ENCODE data around the gene PRPF38B. TPM values are rescaled to one million over a fixed set of nuclear protein-coding genes. Genes with fewer than 3 reads are reported as not detected.
A peak's percentile ranks its signal among the peaks of the same experiment; 100 is the strongest.
"Not testable (repeated sequence)": the region's sequence is repeated elsewhere in the genome, so short reads cannot be mapped to it uniquely, and the experiment has no call there.

PRPF38B gene
- total RNA-seq, 1 donor from 2014 or later, result 16.0 TPM

DNA sequence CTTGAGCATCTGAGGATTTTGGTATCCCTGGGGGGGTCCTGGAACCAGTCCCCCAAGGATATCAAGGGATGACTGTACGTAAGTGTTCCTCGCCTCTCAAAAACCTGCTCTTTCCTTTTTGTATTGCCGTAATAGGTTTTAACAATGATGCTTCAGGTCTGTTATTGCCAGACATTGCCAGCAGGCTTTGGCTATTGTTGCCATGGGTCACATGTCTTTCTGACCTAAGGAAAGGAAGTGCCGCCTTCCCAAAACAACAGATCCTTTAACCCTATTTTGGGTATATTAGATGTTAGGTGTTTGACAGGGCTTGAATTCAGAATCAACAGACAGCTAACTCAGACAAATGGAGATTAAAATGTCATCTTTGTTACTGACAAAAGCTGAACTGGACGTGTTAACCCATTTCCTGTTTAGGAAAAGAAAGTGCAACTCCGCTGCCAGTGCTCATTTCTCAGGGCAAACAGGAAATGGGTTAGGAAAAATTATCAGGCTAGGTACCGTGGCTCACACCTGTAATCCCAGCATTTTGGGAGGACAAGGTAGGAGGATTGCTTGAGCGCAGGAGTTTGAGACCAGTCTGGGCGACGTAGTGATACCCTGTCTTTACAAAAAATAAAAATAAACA is 12.4 kb upstream of the PRPF38B start:
- ATAC-seq, result no peak

DNA sequence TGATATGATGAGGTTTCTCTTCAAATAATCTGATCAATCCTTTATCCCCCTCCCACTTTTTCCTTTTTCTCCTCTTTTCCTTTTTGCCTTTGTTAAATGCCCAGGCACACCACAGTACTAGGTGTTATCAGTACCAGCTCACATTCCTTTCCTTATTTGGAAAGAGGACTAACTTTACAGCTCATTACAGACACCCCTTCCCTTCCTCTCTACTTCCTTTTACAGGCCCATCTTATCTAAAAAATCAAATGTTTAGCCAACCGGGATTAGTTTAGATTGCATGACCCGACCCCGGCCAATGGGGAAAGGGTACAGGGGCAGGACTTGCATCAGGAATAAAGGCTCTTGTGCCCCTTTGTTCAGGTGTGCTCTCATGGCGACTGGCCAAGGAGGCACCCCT is 10.4 kb upstream of the PRPF38B start:
- not testable (repeated sequence) for ATAC-seq

DNA sequence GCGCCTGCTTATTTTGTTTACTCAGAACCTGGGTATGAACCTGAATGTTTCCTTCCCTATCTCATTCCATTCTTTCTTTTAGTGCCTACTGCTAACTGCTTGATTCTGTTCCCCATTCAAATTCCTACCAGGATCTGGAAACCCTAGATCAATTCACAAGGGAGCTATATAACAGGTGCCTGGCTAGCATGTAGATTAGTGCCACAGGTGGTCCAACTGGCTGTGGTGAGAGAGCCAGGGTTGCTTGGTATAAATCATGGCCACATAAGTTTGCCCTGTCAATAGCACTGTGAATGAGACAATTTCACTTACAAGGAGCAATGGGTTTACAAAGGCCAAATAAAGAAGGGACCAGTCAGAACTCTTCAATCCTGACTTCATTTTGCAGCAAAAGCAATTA is 6.6 kb upstream of the PRPF38B start:
- no peak for ATAC-seq

DNA sequence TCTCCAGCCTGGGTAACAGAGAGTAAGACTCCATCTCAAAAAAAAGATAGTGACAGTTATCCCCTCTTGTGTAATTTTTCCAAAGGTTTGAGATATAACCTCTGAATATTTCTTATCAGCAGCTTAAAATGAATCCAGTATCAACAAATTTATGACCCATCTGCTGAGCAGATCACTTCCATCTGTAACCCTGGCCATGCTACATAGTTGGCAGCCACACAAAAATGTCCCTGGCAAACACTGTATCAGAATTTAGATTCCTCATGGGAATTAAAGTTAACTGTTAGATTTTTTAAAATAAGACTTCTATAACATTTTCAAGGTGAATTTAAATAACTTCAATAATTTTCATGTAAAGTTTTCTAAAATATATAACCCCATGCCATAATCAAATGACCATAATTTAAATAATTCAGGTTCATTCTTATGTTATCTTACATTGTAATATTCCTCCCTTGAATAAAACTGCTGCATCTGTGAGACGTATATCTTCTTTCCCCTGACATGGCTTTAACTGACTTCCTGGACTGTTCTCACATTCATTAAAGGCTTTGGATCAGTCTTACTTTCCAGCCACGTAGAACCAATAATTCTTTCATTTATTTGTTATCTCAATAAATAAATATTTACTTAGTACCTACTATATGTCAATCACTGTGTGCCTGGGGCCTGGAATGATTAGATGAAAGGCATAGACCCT is 5.3 kb upstream of the PRPF38B start:
- no peak for ATAC-seq

DNA sequence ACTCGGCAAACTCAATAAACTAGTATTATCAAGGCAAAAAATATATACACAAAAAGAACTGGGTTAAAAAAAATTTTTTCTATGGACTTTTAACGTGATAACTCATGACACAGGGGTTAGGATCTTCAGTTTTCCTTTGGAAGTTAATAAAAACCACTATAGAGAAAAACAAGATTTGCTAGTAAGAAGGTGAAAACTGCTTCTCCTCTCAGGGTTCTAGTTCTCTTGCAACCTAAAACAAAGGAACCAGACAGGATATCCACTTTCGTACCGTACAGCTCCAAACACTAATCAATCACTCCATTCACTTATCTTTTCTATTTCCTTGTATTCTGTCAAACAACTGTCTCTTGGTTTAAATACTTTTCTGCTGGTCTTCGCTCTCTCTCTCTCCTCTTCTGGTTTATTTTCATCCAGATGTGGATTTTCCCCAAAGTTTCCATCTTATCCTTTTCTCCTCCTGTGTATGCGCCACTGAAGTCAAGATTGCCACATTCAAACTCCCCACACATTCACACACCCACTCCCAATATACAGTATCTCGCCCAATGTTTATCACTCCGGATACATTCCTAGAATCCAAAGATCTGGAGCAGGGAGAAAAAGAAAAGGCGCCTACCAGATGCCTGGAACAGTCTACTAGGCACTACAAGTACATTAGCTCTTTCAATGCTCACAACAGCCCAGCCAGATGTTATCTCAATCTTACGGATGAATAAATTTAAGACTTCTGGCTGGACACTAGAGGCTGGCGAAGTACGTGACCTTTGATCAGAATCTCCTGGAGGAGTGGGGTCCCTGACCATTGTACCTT is 775 bp upstream of the PRPF38B start:
- peak; percentile 9 for ATAC-seq

DNA sequence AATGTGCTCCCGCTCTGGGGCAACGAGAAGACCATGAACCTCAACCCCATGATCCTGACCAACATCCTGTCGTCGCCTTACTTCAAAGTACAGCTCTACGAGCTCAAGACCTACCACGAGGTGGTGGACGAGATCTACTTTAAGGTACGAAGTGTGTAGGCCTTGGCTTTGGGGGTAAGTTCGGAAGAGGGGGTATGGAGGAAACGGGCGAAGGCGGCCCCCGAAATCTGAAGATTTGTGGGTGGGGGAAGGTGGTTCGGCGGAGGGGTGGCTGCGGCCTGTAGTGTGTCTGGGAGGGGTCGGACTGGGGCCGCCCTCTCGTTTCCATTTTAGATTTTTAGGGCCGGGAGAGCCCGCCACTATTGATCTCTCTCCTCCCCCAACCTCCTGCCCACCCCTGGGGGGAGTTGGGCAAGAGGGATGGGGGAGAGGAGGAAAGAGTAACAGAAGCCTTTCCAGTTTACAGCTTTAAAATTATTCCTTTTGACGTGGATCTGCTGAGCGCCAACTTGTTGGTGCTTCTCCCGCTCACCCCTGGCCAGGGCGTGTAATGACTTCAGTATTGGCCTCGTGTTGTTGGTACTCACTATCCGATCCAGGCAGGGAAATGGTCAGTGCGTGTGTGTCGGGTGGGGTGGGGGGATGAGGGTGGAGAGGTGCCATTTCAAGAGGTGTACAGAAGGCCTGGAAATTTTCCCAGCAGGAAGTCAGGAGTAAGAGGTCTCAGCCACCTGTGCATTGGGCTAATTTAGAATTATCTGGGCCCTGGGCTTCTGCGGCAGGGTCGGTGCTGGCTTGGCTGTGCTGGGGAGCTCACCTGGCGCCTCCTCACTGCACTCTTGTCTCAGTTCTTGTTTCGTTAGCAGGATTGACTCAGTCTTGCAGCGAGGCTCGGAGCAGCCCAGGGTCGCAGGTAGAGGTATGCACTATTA is 880 bp downstream of the PRPF38B start:
- peak; percentile 75 for ATAC-seq

DNA sequence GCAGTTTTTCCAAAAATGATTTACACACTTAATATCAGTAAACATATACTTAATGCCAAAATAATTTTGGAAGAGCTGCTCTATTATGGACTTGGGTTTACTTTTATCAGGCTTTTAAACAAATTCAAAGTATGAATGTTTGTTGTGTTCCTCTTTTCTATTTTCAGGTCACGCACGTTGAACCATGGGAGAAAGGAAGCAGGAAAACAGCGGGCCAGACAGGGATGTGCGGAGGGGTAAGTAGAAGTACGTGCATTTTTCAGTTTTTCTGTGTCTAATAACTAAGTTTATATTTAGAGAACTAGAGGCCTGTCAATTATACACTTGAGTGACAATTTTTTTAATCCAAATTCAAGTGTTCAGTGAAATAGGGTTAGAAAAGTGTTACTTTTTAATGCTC is 3.4 kb downstream of the PRPF38B start:
- ATAC-seq, result no peak

DNA sequence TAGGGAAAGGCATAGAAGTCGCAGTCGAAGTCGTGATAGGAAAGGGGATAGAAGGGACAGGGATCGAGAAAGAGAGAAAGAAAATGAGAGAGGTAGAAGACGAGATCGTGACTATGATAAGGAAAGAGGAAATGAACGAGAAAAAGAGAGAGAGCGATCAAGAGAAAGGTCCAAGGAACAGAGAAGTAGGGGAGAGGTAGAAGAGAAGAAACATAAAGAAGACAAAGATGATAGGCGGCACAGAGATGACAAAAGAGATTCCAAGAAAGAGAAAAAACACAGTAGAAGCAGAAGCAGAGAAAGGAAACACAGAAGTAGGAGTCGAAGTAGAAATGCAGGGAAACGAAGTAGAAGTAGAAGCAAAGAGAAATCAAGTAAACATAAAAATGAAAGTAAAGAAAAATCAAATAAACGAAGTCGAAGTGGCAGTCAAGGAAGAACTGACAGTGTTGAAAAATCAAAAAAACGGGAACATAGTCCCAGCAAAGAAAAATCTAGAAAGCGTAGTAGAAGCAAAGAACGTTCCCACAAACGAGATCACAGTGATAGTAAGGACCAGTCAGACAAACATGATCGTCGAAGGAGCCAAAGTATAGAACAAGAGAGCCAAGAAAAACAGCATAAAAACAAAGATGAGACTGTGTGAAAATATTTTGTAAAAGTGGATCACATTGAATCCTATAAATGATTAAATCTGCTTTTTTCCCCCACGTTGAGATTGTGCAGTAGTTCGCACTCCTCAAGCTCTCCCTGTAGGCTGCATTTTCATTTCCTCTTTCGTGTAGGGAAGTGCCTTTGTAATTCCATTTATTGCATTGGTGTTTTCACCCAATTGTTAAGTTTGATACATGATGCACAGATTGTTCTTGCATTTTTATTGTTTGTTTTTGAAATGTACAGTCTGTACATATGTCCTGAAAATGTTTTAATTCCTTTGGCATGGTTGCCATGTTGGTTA is 7.5 kb downstream of the PRPF38B start:
- no peak for ATAC-seq

DNA sequence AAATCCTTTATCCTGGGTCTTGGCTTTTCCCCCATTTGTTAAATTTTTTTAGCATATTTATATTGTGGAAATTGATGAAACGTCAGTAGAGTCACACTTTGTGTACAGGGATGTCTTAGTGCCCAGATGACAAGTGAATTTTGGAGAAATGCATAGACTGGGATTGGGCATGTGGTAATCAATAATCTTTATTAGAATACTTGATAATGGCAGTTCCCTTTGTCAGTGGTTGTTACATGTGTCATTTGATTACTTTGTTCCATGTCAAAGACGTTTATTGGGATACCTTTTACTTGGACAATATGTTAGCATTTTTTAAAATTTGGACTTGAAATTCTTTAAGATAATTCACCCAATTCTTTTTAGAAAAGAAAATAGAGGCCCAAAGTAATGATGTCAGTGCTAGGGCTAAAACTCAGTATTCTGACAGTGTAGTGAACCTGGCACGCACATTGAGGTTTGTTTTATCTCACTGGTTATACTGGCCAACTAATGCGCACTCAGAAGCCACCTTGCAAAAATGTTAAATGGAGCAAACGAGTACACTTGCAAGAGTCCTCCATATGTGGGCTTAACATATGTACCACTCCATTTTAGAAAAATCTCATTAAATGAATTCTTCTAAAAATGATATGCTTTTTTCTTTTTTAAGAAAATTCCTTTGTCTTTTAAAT is 9.2 kb downstream of the PRPF38B start:
- no peak for ATAC-seq

DNA sequence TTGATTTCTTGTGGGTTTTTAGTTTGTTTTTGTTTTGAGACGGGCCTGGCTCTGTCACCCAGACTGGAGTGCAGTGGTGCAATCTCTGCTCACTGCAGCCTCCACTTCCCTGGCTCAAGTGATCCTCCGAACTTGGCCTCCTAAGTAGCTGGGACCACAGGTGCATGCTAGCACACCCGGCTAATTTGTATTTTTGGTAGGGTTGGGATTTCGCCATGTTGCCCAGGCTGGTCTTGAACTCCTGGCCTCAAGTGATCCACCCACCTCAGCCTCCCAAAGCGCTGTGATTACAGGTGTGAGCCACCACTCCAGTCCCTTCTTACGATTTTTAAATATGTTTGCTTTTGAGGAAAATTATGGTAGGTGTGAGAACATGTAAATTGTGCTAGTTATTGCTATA is 10.0 kb downstream of the PRPF38B start:
- ATAC-seq, result not testable (repeated sequence)

DNA sequence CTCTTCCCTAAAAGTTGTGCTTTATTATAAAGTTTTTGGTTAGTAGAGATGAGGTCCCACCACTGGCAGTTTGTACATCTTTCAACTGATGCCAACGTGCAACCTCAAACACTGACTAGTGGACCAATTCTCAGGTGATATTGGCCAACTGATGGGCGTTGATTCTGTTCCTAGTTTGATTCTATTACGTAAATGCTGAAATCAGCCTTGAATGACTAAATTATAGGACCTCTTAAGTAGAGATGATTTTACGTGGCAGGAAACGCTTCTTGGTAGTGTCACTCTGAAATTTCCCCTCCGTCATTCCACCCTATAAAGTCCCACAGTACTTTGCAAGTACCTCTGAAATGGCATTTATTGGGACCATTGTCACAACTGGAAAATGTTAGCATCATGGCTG is 11.8 kb downstream of the PRPF38B start:
- peak; percentile 5 for ATAC-seq

DNA sequence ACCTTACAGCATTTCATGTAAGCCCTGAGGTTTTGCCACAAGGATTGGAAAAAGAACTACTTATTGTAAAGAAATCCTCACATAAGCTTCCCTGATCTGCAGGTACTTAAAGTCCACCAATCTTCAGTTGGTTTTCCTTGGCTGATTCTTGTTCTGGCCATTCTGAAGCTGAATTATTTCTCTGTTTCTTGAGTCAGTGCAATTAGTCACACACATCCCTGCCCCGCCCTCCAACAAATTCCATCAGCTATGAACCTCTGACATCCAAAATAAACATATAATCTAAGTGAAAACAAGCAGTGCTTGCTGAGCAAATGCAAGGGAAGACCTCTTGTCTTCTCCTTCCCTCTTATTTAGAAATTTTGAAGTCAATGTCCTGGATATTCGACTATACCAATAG is 12.4 kb downstream of the PRPF38B start:
- ATAC-seq, result peak; percentile 73

DNA sequence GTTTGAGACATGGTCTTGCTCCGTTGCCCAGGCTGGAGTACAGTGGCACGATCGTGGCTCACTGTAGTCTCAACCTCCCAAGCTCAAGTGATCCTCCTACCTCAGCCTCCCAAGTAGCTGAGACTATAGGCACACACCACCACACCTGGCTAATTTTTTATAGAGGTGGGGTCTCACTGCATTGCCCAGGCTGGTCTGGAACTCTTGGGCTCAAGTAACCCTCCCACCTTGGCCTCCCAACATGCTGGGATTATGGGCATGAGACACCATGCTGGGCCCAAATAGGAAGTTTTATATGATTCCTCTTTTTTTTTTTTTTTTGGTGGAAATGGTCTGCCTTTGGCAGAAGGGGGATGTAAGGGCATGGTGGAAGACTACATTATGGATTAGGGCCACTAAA is 14.5 kb downstream of the PRPF38B start:
- no peak for ATAC-seq

DNA sequence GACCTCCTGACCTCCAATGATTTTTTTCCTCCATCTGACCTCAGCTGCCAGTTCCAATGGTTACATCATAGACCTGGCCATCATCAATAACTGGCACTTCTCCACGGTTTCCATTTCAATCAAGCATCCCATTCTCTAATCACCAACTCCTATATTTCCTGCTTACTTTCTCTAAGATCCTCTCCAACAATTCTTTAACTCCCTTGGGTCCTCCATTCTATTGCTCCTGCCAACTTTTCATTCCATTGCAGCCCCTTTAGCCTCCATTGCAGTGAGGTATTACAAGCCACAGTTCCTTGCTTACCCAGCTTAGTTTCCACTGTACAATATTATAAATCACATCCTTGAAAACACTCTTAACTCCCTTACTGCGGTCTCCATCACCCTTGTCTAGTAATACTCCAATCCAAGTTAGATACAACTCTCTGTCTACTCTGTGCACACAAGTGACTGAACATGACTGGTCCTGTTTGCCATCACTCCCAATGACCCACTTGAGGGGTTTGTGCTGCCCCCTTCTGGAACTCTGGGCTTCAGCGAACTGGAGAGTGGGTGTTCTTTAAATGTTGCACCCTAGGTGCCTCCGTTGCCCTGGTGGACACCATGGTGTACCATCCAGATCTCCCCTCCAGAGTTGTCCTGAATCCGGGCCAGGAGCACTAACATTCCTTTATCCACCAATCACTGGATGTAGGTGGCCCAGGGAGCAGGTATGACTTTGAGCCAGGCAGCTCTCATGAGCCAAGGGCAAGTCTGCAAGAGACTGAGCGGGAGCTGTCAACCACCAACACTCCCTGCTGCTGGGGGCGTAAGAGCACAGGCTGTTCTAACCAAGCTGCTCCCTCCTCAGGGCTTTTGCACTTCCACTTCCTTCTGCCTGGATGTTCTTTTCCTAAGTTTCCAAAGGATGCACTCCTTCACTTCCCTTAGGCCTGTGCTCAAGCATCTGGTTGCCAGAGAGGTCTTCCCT is 16.9 kb downstream of the PRPF38B start:
- ATAC-seq, result no peak

DNA sequence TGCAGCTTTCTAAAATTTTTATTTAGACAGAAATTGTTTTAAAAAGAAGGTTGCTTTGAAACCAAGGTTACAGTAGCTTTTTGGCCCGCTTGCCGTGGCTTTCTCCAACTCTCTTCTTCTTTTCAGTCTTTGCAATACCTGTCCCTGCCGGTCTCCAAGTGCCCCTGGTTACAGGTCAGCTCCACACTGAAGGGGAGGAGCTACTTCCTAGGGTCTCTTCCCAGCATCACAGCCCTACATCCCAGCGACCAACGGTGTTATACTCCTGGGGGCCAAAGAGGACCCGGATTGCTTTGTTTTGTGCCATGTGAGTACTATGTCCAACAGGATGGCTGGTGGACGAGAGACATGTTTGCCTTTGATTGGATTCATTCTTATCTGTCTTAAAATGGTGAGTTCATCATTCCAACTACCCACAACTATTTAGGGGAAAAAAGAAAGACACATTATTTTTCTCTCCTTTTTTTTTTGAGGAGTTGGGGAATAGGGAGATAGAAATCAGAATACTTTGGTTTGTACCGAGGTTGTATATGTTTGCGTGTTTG is 20.6 kb downstream of the PRPF38B start, which contains the start of gene FNDC7:
TSS of gene FNDC7 (plus strand) at position 303 of the 545 bp plus-strand sequence. CDS start at position 329, 26 bp downstream.
- no peak for ATAC-seq

DNA sequence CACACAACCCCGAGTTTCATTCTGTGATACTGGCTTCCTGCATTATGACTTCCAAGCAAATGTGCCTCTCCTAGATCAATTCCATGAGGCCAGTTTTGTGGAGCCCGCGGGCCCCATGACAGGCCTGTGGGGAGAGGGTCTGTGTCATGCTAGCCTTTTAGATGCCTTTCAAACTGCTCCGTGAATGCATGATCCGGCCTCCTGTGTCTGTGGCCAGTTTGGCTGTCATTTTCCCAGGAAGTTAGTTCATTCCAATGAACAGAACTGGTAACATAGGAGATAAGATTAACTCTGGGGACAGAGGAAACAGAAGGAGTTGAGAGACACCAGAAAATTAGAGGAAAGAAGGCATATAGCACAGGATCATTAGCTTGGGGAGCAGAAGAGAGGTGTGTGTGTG is 23.8 kb downstream of the PRPF38B start:
- ATAC-seq, result no peak

DNA sequence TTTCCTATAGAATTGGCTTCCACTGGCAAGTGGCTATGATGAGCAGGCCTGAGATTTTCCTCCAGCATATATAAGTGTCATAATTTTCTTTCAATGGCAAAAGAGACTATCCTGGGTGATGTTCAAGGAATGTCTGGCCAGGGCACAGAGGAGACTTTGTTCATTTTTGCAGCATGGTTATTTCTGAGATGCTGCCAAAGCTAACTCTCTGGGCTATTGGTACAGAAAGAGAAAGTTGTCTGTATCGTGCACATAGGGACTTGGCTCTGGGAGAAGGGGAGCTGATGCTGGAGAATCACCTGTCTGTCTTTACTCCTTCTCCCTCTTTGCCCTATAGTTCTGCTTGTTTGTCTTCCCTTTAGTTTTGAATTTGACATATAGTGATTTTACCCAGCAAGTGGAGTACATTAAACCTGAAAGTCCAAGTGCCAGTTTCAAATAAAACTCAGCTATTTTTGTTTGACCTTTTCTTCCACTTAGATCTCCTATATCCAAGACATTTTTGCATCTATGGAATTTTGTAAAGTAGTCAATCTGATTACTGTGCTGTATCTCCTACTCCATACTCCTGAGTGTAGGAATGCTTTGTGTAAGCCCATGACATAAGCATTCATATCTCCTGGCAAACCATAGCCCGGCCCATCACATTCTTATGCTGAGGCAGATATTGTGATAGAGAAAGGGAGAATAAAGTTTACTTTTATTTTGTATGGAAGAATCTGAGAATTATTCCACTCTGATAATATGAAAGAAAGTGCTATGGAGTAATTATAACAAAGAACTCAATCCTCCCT is 24.5 kb downstream of the PRPF38B start:
- ATAC-seq, result no peak

DNA sequence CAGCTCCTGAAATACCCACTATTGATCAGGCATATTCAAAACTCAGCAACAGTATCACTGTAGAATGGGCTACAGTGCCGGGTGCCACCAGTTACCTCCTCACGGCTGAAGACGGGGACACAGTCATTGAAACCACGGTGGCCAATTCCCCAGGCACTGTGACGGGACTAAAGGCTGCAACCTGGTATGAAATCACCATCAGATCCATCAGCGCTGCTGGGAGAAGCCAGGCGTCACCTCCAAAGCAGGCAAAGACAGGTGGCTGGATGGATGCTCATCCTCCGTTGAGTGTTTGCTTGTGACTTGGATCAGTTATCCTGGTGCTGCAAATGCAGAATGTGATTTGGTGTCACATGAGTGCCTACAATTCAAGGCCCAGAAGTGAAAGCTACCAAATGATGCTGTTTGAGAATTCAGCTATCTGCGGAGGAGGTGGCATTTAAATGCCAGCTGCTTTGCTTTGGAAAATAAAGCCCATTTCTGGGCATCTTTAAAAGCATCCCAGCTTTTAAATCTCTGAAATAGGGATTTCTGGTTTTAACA is 25.7 kb downstream of the PRPF38B start:
- no peak for ATAC-seq

All from esophagus mucosa (tissue), 1 donor.